Measurements from ENCODE around the gene HDAC10.

Gene HDAC10

DNA sequence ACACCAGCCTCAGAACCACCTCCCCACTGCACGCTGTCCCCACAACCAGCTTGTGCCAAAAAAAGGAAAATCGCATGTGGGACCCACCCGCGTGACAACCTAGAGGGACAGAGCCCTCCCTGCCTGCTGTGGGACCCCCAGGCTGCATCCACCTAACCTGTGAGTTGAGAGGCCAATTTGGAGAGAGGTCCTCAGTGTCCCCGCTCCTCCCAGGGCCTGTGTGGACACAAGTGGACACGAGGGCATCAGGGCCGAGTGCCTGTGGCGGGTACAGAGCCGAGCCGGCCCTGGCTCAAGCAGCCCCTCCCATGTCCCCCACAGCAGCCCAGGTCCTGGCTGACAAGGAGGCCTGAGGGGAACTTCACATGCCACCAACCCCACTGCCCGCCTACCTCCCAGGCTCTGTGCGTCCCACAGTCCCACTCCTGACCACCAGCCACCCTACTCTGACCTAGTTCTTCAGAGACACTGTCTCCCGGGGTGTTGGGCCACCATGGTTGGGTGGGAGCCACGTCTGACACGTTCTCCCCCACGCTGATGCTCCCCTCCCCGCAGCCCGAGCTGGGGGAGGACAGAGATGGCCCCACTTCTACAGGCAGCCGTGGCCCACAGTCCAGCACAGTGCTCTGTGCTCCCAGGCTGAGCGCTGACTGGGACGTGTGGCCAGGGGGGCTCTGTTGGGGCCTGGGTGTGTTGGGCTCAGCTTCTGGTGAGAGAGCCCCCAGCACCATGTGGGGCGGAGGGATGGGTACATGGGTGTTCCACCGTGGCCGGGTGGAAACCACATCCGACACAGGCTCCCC is 31.1 kb downstream of the HDAC10 start:
- in situ Hi-C loops (cut with MboI; ENCODE audit: low sequenced_read_pairs), result loop anchor here (25.0 kb wide), 2 partner anchors 283 to 458 kb away; no protein-coding TSS in a partner anchor

DNA sequence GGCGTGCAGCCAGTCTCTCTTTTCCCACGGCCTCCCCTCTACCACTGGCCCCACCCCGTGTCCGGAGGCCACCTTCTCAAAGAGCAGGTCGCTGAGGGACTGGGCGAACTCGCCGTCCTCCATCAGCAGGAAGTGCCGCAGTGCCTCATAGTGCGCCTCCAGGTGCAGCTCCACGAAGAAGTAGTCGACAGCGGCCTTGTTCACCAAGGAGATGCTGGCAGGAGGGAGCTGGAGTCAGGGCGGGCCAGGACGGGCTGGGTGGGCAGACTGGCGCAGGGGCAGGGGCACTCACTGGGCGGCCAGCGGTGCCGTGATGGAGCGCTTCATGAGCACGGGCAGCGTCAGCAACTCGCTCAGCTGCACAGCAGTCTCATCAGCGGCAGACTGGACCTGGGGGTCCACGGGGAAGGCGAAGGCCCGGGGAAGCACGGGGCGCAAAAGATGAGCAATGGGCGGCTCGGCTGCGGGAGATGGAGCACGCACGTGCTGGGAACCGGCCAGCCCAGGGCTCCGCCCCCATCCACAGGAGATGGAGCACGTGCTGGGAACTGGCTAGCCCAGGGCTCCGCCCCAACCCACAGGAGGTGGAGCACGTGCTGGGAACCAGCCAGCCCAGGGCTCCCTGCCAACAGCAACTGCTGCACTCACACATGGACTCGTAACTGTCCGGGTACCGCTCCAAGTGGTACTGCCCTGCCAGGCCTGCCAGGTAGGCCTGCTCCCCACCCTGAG is 31.9 kb downstream of the HDAC10 start:
- in situ Hi-C loops (cut with MboI; ENCODE audit: low sequenced_read_pairs), result loop anchor here (25.0 kb wide), 2 partner anchors 282 to 457 kb away; no protein-coding TSS in a partner anchor

DNA sequence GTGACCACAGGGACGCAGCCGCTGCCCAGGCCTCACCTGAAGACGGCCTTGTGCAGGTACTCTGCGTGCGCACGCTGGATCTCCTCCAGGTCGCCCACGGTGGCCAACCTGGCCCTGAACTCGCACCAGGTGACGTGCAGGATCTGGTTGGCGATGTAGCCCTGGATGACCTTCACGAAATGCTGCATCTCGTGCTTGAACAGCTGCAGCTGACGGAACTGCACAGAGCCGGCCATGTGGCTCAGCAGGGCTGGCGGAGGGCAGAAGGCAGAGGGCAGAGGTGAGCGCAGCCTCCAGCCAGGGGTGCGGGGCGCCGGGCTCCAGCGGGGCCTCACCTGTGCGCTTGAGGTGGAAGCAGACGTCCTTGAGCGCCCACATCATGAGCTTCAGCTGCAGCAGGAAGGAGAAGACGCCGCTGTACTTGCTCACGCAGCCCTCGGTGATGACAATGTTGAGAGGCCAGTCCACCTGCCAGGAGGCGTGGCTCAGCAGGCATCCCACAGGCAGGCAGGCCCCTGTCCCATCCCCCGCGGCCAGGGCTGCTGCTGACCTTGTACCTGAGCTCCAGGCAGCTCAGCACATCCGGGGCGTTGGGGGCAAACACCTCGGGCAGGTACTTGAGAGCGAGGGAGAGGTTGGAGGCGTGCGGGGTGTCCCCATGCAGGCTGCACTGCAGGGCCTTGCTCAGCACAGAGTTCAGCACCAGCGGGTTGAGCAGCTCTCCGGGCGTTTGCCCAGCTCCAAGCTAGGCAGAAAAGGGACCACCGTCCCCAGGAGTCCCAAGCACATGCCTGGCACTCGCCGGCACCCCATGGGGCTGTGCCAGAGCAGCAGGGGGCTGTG is 32.7 kb downstream of the HDAC10 start:
- in situ Hi-C loops (cut with MboI; ENCODE audit: low sequenced_read_pairs), result loop anchor here (25.0 kb wide), 2 partner anchors 281 to 456 kb away; no protein-coding TSS in a partner anchor

DNA sequence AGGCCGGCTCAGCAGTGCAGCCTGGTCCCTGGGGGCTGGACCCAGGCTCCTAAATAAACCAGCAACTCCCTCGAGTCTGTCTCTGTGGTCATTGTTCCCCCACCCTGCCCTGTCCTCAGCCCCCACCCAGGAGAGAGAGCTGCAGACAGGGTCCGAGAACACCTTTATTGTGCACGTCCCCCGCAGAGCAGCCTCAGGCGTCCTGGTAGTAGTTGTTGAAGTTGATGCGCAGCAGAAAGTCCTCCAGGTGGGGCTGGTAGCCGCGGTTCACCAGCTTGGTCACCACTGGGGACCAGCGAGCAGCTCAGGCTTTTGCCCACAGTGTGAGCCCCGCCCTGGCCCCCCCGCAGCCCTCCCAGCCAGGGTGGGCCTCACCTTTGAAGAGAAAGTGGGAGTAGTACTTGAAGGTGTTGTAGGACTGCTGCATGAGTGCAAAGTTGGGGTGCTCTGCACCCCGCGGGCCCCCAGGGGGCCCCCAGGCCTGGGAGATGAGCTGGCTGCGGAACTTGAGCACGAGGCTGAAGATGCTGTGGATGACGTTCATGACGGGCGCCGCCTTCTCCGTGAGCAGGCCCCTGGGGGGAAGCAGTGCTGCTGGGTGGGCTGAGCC is 33.4 kb downstream of the HDAC10 start:
- in situ Hi-C loops (cut with MboI; ENCODE audit: low sequenced_read_pairs), result loop anchor here (25.0 kb wide), 2 partner anchors 280 to 455 kb away; no protein-coding TSS in a partner anchor

DNA sequence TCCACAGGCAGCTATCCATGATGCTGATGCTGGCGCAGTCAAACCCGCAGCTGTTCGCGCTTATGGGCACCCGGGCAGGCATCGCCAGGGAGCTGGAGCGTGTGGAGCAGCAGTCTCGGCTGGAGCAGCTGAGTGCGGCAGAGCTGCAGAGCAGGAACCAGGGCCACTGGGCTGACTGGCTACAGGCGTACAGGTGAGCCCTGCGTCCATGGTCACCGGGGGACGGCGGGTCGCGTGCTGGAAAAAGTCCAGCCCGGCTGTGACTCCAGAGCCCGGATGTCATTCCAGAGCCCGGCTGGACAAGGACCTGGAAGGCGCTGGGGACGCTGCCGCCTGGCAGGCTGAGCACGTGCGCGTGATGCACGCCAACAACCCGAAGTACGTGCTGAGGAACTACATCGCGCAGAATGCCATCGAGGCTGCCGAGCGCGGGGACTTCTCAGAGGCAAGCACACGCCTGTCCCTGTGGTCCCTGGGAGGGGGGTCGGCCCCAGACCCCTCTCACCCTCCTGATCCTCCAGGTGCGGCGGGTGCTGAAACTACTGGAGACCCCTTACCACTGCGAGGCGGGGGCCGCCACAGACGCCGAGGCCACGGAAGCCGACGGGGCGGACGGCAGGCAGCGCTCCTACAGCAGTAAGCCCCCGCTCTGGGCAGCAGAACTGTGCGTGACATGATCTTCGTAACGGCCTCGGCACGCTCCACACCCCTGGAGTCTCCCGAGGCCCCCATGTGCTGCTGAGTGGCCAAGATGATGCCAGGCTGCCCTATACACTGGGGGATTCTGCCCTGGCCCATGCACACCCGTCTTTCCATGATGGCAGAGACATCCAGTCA is 34.2 kb downstream of the HDAC10 start:
- in situ Hi-C loops (cut with MboI; ENCODE audit: low sequenced_read_pairs), result loop anchor here (25.0 kb wide), 2 partner anchors 280 to 455 kb away; no protein-coding TSS in a partner anchor

DNA sequence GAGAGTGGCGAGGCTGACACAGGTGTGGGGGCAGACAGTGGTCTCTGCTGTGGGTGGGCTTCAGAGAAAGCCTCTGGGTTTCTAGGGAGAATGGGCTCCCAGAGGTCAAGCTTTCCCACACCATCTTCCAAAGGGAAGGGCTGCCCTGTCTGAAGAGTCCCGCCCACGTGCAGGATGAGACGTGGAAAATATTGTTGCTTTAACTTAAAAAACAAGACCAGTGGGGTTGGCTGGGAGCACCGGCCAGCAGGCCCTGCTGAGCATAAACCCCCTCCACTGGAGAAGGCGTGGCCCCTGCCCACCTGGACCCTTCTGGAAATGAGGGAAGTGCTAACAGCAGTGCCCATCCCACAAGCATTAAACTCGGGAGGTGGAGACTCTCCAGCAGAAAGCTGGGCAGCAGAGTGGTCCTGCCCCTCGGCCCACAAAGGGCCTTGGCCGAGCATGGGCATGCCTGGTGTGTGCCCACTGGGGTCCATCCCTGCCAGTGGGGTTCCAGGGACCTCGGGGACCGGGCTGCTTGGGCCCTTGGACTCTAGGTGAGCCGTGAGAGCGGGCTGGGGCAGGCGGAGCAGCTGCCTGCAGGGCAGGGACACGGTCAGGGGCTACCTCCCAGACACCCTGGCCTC is 34.9 kb downstream of the HDAC10 start:
- in situ Hi-C loops (cut with MboI; ENCODE audit: low sequenced_read_pairs), result loop anchor here (25.0 kb wide), 2 partner anchors 279 to 454 kb away; no protein-coding TSS in a partner anchor

DNA sequence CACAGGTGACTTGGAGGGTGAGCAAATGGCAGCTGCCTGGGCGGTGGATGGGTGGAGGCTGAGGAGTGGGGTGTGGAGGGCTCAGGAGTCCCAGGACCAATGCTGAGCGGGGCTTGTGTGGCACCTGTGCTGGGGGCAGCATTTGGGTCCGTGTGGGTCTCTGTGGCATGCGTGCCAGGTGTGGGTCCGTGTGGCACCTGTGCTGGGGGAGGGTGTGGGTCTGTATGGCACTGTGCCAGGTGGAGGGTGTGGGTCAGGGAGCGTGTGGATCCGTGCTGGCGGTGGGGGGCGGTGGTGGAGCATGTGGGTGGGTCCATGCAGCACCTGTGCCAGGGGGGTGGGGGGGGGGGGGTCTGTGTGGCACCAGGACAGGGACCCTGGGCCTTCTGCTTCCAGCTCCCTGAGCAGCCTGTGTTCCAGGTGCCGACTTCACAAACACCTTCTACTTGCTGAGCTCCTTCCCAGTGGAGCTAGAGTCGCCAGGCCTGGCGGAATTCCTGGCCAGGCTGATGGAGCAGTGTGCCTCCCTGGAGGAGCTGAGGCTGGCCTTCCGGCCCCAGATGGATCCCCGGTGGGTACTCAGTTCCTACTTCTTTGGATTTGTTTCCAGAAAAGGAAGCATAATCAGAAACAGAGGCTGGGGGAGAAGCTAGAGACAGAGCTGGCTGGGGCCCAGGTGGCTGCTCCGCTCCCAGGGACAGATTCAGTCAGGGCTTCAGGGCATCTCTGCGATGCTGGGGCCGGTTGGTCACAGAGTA is 35.6 kb downstream of the HDAC10 start:
- in situ Hi-C loops (cut with MboI; ENCODE audit: low sequenced_read_pairs), result loop anchor here (25.0 kb wide), 2 partner anchors 278 to 453 kb away; no protein-coding TSS in a partner anchor

DNA sequence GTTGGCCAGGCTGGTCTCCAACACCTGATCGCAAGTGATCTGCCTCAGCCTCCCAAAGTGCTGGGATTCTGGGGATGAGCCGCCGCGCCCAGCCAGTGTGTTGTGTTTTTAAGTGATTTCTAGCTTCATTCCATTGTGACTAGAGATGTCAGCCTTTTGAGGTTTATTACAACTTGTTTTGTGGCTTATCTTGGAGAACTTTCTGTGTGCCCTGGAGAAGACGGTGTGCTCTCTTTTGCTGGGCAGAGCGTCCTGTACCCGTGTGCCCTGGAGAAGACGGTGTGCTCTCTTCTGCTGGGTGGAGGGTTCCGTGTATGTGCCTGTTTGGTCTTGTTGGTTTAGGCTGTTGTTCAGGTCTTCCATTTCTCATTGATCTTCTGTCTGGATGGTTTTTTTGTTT is 37.8 kb downstream of the HDAC10 start:
- in situ Hi-C loops (cut with MboI; ENCODE audit: low sequenced_read_pairs), result loop anchor here (25.0 kb wide), 2 partner anchors 276 to 451 kb away; no protein-coding TSS in a partner anchor

DNA sequence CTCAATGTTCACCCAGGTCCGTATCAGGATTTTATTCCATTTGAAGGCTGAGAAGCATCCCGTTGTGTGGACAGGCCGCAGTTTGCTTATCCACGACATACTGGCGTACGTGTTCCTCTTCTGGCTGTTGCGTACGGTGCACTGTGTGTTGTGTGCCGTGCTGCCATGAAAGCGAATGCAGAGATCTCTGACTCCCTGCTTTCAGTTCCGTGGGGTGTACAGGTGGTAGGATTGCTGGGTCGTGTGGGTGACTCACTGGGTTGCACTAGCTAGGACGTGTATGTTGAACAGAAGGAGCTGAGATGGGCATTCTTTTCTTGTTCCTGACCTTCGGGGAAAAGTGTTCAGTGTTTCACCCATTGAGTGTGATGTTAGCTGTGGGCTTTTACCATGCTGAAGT is 39.9 kb downstream of the HDAC10 start:
- in situ Hi-C loops (cut with MboI; ENCODE audit: low sequenced_read_pairs), result loop anchor here (25.0 kb wide), 2 partner anchors 274 to 449 kb away; no protein-coding TSS in a partner anchor

DNA sequence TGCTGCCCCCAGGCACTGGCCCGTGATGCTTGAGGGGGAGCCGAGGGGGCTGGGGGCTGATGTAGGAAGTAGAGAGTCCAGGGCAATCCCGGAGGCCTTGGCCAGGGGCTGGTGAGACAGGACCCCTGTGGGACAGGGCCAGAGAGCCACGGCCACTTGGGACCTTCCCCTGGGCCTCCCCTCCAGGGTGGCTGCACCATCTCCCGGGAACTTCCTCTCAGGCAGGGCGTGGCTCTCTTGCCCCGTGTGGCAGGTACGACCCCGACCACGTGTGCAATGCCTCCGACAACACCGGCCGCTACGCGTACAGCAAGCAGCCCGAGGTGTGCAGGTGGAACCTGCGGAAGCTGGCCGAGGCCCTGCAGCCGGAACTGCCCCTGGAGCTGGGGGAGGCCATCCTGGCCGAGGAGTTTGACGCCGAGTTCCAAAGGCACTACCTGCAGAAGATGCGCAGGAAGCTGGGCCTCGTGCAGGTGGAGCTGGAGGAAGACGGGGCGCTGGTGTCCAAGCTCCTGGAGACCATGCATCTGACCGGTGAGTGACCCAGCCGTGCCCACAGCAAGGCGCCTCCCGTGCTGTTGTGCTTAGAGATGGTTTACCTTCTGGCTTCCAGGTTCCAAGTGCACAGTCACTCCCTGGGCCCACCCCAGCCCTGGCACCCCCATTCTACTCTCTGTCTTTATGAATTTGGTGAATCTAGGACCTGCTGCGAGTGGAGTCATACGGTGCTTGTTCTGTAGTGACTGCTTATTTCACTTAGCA is 40.5 kb downstream of the HDAC10 start:
- in situ Hi-C loops (cut with MboI; ENCODE audit: low sequenced_read_pairs), result loop anchor here (25.0 kb wide), 2 partner anchors 273 to 448 kb away; no protein-coding TSS in a partner anchor

DNA sequence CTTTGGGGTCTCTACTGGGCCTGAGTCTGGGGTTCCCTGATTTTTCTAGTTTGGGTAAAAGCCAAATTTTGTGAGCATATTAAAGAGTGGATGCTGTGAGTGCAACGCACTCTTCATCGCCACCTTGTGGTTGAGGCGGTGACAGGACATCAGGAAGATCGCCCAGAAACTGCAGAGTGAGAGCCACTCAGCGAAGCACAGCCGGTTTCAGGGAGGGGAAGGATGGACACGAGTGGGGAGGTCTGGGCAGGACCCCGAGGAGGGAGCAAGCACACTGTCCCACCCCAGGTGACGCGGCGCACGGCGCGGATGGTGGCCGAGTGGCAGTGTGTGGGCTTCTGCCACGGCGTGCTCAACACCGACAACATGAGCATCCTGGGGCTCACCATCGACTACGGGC is 41.2 kb downstream of the HDAC10 start:
- in situ Hi-C loops (cut with MboI; ENCODE audit: low sequenced_read_pairs), result loop anchor here (25.0 kb wide), 2 partner anchors 273 to 448 kb away; no protein-coding TSS in a partner anchor

DNA sequence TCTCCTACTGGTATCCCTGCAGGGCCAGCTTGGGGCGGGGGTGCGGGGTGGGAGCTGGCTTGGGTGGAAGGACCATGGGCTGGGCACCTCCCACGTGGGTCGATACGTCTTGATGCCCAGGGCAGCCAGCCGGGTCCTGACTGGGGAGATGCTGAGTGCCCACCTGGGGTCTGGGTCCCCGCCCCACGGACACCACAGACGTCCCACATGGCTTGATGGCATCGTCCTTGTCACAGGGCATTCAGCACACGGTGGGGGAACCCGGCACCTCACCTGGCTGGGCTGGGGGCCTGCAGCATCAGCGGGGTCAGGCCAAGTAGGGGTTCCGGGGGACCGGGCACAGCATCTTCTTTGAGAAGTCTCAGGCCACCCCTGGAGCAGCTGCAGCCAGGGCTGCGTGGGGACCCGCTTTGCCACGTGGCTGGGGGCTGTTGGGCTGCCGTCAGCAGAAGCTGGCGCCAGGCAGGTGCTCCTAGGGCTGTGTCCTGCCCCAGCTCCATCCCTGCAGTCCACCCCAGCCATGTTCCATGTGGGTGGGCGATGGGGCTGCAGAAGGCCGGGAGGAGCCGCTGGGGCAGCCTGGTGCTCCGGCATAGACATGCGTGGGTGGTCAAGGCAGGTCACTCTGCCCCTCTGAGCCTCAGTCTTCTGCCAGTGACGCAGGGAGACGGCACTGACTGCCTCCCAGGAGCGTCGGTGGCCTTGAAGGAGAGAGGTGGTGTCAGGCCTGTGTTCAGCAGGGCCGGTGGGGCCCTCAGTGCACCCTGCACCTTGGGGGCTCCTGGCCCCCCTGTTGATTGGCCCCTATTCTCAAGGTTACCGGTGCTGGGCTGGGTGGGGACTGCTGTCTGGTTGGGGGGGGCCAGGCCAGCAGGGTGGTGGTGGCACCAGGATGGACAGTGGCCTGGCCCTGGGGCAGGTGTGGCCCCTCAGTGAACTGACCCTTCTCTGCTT is 41.8 kb downstream of the HDAC10 start:
- in situ Hi-C loops (cut with MboI; ENCODE audit: low sequenced_read_pairs), result loop anchor here (25.0 kb wide), 2 partner anchors 272 to 447 kb away; no protein-coding TSS in a partner anchor

DNA sequence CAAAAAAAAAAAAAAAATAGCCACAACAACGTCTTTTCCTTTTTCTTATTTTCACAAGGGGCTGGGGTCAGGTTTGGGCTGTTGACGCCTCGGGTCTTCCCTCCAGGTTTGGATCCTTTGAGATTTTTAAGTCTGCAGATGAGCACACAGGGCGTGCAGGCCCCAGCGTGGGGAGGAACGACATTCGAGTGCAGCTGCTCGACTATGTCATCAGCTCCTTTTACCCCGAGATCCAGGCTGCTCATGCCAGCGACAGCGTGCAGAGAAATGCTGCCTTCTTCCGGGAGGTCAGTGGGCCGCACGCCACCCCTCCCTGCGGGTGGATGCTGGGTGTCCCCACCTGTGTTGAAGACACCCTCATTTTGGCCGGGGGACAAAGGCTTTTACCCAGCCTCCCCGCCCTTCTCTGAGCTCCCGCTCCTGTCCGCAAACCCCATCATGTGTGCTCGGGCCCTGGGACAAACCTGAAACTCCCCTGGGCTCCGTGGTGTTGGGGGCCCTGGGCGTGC is 42.6 kb downstream of the HDAC10 start:
- in situ Hi-C loops (cut with MboI; ENCODE audit: low sequenced_read_pairs), result loop anchor here (25.0 kb wide), 2 partner anchors 271 to 446 kb away; no protein-coding TSS in a partner anchor

DNA sequence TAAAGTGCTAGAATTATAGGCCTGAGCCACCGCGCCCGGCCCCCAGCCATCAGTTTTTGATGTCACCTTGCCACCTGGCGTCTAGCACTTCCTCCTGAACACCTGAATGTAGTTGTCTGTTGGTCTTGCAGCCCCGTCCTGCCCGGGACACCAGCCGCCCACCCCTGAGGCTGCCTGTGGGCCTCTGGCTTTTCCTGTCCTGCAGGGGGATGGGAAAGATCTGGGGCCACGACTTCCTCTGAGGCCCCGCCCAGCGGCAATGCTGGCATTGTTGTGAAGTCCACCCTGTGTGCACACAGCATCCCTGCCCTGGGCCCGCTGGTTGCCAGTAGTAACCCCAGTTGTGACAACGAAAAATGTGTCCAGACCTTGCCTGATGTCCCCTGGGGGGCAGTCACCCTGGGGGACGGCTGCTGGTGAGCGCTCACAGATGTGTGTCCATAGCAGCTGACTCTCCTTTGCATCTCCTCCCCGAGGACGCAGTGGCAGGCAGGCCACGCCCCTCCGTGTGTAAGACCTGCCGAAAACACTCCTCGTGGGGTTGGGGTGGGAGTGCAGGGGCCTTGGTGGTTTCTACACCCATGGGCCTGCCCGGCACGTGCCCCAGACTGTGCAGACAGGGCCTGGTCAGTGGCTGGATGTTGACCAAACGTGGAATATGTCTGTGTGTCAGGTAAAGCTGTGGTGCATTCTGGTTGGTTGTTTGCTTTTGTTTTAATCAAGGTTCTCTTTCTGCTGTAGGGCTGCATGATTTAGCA is 43.5 kb downstream of the HDAC10 start:
- in situ Hi-C loops (cut with MboI; ENCODE audit: low sequenced_read_pairs), result loop anchor here (25.0 kb wide), 2 partner anchors 270 to 445 kb away; no protein-coding TSS in a partner anchor

DNA sequence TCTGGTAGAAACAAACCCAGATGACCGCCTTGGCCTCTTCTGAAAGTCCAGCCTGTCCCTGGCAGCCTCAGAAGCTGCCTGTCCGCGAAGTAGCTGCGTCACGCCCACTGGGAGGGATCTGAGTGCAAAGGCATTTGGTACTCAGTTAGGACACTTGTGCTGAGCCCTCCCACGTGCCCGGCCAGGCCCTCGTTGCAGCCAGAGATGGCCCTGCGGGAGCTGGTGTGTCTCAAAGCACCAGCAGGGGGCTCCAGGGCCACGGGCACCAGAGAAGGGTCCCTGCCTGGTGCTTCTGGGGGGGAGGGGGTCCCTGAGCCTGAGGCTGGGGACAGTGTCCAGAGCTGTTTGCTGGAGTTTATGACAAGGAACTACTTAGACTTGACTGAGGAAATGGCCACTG is 44.5 kb downstream of the HDAC10 start:
- in situ Hi-C loops (cut with MboI; ENCODE audit: low sequenced_read_pairs), result loop anchor here (25.0 kb wide), 2 partner anchors 269 to 444 kb away; no protein-coding TSS in a partner anchor

All from HL-60/S4 (cell line).